Bronchial epithelial cell (primary cell): Measurements from ENCODE around the gene CTDSP2. TPM values are rescaled to one million over a fixed set of nuclear protein-coding genes. Genes with fewer than 3 reads are reported as not detected.
"Not testable (repeated sequence)": the region's sequence is repeated elsewhere in the genome, so short reads cannot be mapped to it uniquely, and the experiment has no call there.

Experiments
- DNase-seq: peaks from one replicate; pipeline ENCODE4 v3.0.0-alpha.2; 2010; ENCODE audit warnings: low read depth
- FAIRE-seq: peaks from 2 replicates; lab custom pipeline; 2011; peaks lifted over from hg19 to GRCh38; lab: Jason Lieb, UNC
- H3K27me3 ChIP-seq: 2 replicates; pipeline ENCODE4 v1.5.1; 2011; ENCODE audit warnings: low read length; ENCODE audit not compliant: control insufficient read depth, insufficient read depth
- H3K36me3 ChIP-seq: 2 replicates; pipeline ENCODE4 v1.5.1; 2011; ENCODE audit warnings: low read length; ENCODE audit not compliant: control insufficient read depth, insufficient read depth
- H3K4me3 ChIP-seq: 2 replicates; pipeline ENCODE4 v1.5.1; 2011; ENCODE audit warnings: mild to moderate bottlenecking, low read depth, low read length, control low read depth
- CTCF ChIP-seq: IDR thresholded peaks from 2 replicates; pipeline ENCODE4 v1.5.1; 2011; ENCODE audit warnings: mild to moderate bottlenecking, moderate library complexity, low read length, control low read depth, inconsistent platforms; ENCODE audit not compliant: insufficient read depth, severe bottlenecking
- total RNA-seq: library from RNA; depleted of rRNA; stranded (reverse); fragments of >200 nt; gene quantifications from 2 replicates; pipeline ENCODE4 v1.2.1, GENCODE V29; 2014

CTDSP2 gene
- total RNA-seq, 1 donor from 2014 or later, result 36.3 TPM

GRCh38 chr12:57883057-57883456, 36.5 kb upstream of the CTDSP2 start:
- no peak for FAIRE-seq
- H3K36me3 ChIP-seq, result no peaks in the 10 kb centered on the region
- no peak for TF ChIP-seq CTCF

GRCh38 chr12:57882575-57882974, 36.0 kb upstream of the CTDSP2 start:
- TF ChIP-seq CTCF, result no peak
- FAIRE-seq (no peak), DNase-seq (no peak)
- Histone ChIP-seq H3K27me3 (no peaks in the 10 kb centered on the region), H3K36me3 (no peaks in the 10 kb centered on the region), H3K4me3 (no peak overlapping the region)

More at GRCh38 chr12:57883057-57883456, 36.5 kb upstream of the CTDSP2 start:
- DNase-seq, result no peak
- no peak overlapping the region for H3K4me3 ChIP-seq
- no peaks in the 10 kb centered on the region for H3K27me3 ChIP-seq

DNA sequence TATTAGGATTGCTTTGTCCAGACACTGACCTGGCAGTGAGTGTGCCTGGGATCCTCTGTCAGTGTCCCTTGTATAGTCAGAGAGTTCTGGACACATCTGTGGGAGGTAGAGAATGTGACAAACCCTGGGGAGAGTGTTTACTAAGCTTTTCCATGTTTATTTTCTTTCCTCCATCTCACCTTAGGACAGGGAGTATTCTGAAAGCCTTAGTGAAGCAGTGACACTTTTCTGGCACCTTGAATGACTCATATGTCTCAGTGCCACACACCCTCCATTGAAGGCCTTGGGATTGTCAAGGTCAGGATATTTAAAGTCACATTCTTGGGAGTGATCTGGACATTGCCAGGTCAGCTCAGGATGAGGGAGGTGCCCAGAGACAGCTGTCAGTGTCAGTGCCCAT, 34.9 kb upstream of the CTDSP2 start:
- TF ChIP-seq CTCF, result no peak
- Histone ChIP-seq H3K36me3 (no peaks in the 10 kb centered on the region), H3K27me3 (no peaks in the 10 kb centered on the region), H3K4me3 (no peak overlapping the region)
- no peak for DNase-seq
- no peak for FAIRE-seq

DNA sequence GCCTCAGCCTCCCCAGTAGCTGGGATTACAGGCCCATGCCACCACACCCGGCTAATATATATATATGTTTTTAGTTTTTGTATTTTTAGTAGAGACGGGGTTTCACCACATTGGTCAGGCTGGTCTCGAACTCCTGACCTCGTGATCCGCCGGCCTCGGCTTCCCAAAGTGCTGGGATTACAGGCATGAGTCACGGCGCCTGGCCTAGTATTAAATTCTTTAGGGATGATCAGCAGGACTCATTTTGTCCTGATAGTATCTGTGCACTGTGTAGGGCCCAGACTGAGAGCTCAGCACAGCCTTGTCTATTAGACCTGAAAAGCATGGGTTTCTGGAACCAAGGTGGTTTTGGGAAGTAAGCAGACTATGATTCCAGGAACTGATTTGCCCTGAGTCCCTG, 34.5 kb upstream of the CTDSP2 start:
- not testable (repeated sequence) for FAIRE-seq, H3K36me3 ChIP-seq, H3K27me3 ChIP-seq, H3K4me3 ChIP-seq, DNase-seq

DNA sequence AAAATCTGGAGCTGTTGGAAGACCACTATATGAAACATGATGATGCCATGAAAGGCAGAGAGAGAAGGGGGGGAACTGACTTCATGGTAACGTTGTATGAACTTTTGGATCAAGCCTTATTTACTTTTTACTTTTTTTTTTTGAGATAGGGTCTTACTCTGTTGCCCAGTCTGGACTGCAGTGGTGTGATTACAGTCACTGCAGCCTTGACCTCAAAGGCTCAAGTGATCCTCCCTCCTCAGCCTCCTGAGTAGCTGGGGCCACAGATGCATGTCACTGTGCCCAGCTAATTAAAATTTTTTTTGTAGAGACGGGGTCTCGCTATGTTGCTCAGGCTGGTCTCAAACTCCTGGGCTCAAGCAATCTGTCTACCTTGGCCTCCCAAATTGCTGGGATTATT, 31.3 kb upstream of the CTDSP2 start:
- H3K4me3 ChIP-seq, result no peak overlapping the region
- H3K36me3 ChIP-seq, result no peaks in the 10 kb centered on the region
- DNase-seq (no peak), FAIRE-seq (no peak)
- no peaks in the 10 kb centered on the region for H3K27me3 ChIP-seq
- no peak for TF ChIP-seq CTCF

GRCh38 chr12:57875753-57876547, 29.4 kb upstream of the CTDSP2 start:
- FAIRE-seq, result no peak
- Histone ChIP-seq H3K27me3 (no peaks in the 10 kb centered on the region), H3K4me3 (no peak overlapping the region), H3K36me3 (no peaks in the 10 kb centered on the region)
- DNase-seq, result no peak
- no peak for TF ChIP-seq CTCF
